ENCODE results near the gene OR10H5.

DNA sequence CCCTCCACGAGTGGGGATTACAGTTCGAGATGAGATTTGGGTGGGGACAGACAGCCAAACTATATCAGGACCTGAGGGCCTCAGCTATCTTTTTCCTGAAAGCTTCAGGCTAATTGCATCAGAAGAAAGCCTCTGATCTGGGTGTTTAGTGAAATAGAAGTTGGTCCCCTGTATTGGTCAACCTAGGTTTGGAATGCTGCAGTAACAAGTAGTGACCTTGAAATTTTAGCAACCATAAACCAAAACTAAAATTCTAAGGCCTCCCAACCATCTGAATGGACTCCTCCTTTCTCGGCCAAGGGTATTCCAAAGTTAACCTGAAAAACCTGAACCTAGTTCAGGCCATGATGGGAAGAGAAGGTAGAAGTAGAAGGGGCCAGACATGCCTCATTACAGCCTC is 62.9 kb downstream of the OR10H5 start:
- TF ChIP-seq POLR2A (IDR thresholded peaks at IDR 0.05) = no peak
- TF ChIP-seq, protein P1, sequence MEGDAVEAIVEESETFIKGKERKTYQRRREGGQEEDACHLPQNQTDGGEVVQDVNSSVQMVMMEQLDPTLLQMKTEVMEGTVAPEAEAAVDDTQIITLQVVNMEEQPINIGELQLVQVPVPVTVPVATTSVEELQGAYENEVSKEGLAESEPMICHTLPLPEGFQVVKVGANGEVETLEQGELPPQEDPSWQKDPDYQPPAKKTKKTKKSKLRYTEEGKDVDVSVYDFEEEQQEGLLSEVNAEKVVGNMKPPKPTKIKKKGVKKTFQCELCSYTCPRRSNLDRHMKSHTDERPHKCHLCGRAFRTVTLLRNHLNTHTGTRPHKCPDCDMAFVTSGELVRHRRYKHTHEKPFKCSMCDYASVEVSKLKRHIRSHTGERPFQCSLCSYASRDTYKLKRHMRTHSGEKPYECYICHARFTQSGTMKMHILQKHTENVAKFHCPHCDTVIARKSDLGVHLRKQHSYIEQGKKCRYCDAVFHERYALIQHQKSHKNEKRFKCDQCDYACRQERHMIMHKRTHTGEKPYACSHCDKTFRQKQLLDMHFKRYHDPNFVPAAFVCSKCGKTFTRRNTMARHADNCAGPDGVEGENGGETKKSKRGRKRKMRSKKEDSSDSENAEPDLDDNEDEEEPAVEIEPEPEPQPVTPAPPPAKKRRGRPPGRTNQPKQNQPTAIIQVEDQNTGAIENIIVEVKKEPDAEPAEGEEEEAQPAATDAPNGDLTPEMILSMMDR (IDR thresholded peaks at IDR 0.05) = no peak

Measured in uterus (tissue), 2 donors.